ENCODE data around the gene KIF19.

GRCh38 chr17:74328487-74328886 is 2.5 kb downstream of the KIF19 start:
- TF ChIP-seq ZFP30 (CRISPR knock-in tag; IDR thresholded peaks at IDR 0.05) (no peak), CREB5 (CRISPR knock-in tag; IDR thresholded peaks at IDR 0.05; ENCODE audit: low read depth) (no peak), RARB (CRISPR knock-in tag; IDR thresholded peaks at IDR 0.05) (no peak), ZNF70 (CRISPR knock-in tag; IDR thresholded peaks at IDR 0.05) (no peak), ARNTL (CRISPR knock-in tag; IDR thresholded peaks at IDR 0.05; ENCODE audit: borderline replicate concordance, low read depth) (no peak), PATZ1 (CRISPR knock-in tag; IDR thresholded peaks at IDR 0.05; ENCODE audit: borderline replicate concordance) (no peak)
